ENCODE results near the gene PSAP.

- no peak for TF ChIP-seq EZH2 (IDR thresholded peaks at IDR 0.05; ENCODE audit: low read depth)
- no peak for TF ChIP-seq CTCF (conservative IDR thresholded peaks at IDR 0.05)
Measured at GRCh38 chr10:71842856-71843686, 8.0 kb downstream of the PSAP start.
